H9 (cell line): ENCODE results near the gene ZNF99. TPM values are rescaled to one million over a fixed set of nuclear protein-coding genes. Genes with fewer than 3 reads are reported as not detected.
"Not testable (repeated sequence)": the region's sequence is repeated elsewhere in the genome, so short reads cannot be mapped to it uniquely, and the experiment has no call there.

Experiments
- DNase-seq: peaks from one replicate; pipeline ENCODE4 v3.0.0-alpha.2; 2017
- H2AFZ ChIP-seq: one replicate; pipeline ENCODE4 v1.6.1; 2013; ENCODE audit warnings: mild to moderate bottlenecking, low read length, control low read depth, moderate library complexity
- H2AK5ac ChIP-seq: 2 replicates; pipeline ENCODE4 v1.6.1; 2013; ENCODE audit warnings: low read length, control low read depth, mixed read lengths; ENCODE audit not compliant: insufficient read length
- H2BK120ac ChIP-seq: one replicate; pipeline ENCODE4 v1.6.1; 2013; ENCODE audit warnings: low read depth, mild to moderate bottlenecking, low read length, control low read depth, inconsistent platforms; ENCODE audit not compliant: poor library complexity, severe bottlenecking
- H2BK12ac ChIP-seq: 2 replicates; pipeline ENCODE4 v1.6.1; 2013; ENCODE audit warnings: low read length, control low read depth, mixed read lengths, low read depth; ENCODE audit not compliant: insufficient read length
- H2BK15ac ChIP-seq: 2 replicates; pipeline ENCODE4 v1.6.1; 2013; ENCODE audit warnings: low read depth, low read length, control low read depth
- H2BK20ac ChIP-seq: one replicate; pipeline ENCODE4 v1.6.1; 2013; ENCODE audit warnings: low read depth, mild to moderate bottlenecking, low read length, control low read depth, inconsistent platforms; ENCODE audit not compliant: poor library complexity, severe bottlenecking
- H2BK5ac ChIP-seq: 2 replicates; pipeline ENCODE4 v1.6.1; 2013; ENCODE audit warnings: low read length, control low read depth, mixed read lengths; ENCODE audit not compliant: insufficient read length
- H3K14ac ChIP-seq: 2 replicates; pipeline ENCODE4 v1.6.1; 2013; ENCODE audit warnings: low read length, control low read depth; ENCODE audit not compliant: insufficient read depth
- H3K18ac ChIP-seq: 2 replicates; pipeline ENCODE4 v1.6.1; 2013; ENCODE audit warnings: low read depth, mild to moderate bottlenecking, mixed read lengths, low read length, control low read depth; ENCODE audit not compliant: insufficient read length
- H3K23ac ChIP-seq: 2 replicates; pipeline ENCODE4 v1.6.1; 2013; ENCODE audit warnings: low read length, control low read depth, mixed read lengths, low read depth; ENCODE audit not compliant: insufficient read length
- H3K23me2 ChIP-seq: 2 replicates; pipeline ENCODE4 v1.6.1; 2013; ENCODE audit warnings: low read depth, mild to moderate bottlenecking, mixed read lengths, low read length, control low read depth; ENCODE audit not compliant: insufficient read length, poor library complexity, severe bottlenecking
- H3K27ac ChIP-seq: 2 replicates; pipeline ENCODE4 v1.5.1; 2013; ENCODE audit warnings: low read length, control low read depth, mixed read lengths, low read depth; ENCODE audit not compliant: insufficient read length
- H3K27me3 ChIP-seq: 2 replicates; pipeline ENCODE4 v1.6.1; 2013; ENCODE audit warnings: low read length, control low read depth, inconsistent platforms; ENCODE audit not compliant: insufficient read depth
- H3K4ac ChIP-seq: 2 replicates; pipeline ENCODE4 v1.6.1; 2013; ENCODE audit warnings: low read depth, mild to moderate bottlenecking, control low read depth, inconsistent platforms, low read length, moderate library complexity
- H3K4me1 ChIP-seq: 2 replicates; pipeline ENCODE4 v1.6.1; 2013; ENCODE audit warnings: low read length, control low read depth, inconsistent platforms; ENCODE audit not compliant: insufficient read depth
- H3K4me2 ChIP-seq: 2 replicates; pipeline ENCODE4 v1.6.1; 2013; ENCODE audit warnings: low read length, control low read depth, mixed read lengths; ENCODE audit not compliant: insufficient read length, insufficient read depth
- H3K56ac ChIP-seq: 2 replicates; pipeline ENCODE4 v1.6.1; 2013; ENCODE audit warnings: low read depth, mild to moderate bottlenecking, mixed read lengths, low read length, control low read depth; ENCODE audit not compliant: insufficient read length
- H3K79me1 ChIP-seq: 2 replicates; pipeline ENCODE4 v1.6.1; 2013; ENCODE audit warnings: low read depth, mild to moderate bottlenecking, moderate library complexity, low read length, control low read depth, inconsistent platforms; ENCODE audit not compliant: insufficient read depth, poor library complexity, severe bottlenecking
- H3K79me2 ChIP-seq: 2 replicates; pipeline ENCODE4 v1.6.1; 2013; ENCODE audit warnings: low read length, control low read depth, inconsistent platforms; ENCODE audit not compliant: insufficient read depth
- H3K9ac ChIP-seq: 2 replicates; pipeline ENCODE4 v1.6.1; 2013; ENCODE audit warnings: low read length, control low read depth, mixed read lengths; ENCODE audit not compliant: insufficient read length; ENCODE audit errors: extremely low read depth
- H3K9me3 ChIP-seq: one replicate; pipeline ENCODE4 v1.6.1; 2013; ENCODE audit warnings: low read depth, low read length, inconsistent platforms; ENCODE audit not compliant: control insufficient read depth
- H3T11ph ChIP-seq: one replicate; pipeline ENCODE4 v1.6.1; 2013; ENCODE audit warnings: mild to moderate bottlenecking, low read length, control low read depth, inconsistent platforms
- H4K20me1 ChIP-seq: one replicate; pipeline ENCODE4 v1.6.1; 2013; ENCODE audit not compliant: control insufficient read depth, insufficient read length, insufficient read depth
- H4K5ac ChIP-seq: 2 replicates; pipeline ENCODE4 v1.6.1; 2013; ENCODE audit warnings: low read depth, mild to moderate bottlenecking, mixed read lengths, low read length, control low read depth; ENCODE audit not compliant: insufficient read length
- H4K8ac ChIP-seq: replicated peaks from 2 replicates; pipeline ENCODE4 v1.6.1; 2013; ENCODE audit warnings: low read length, control low read depth, mixed read lengths, low read depth; ENCODE audit not compliant: insufficient read length
- H4K91ac ChIP-seq: 2 replicates; pipeline ENCODE4 v1.6.1; 2013; ENCODE audit warnings: low read depth, mild to moderate bottlenecking, moderate library complexity, mixed read lengths, low read length, control low read depth; ENCODE audit not compliant: insufficient read length
- H3K27ac Mint-ChIP-seq, 3 experiments: 2 replicates in 2 of 3; 3 replicates in 1 of 3; pipeline ENCODE4 v1.8.0; 2020 to 2021; ENCODE audit warnings: mixed read lengths in 3 of 3, mild to moderate bottlenecking in 1 of 3, moderate library complexity in 1 of 3
- H3K27me3 Mint-ChIP-seq: 2 replicates; pipeline ENCODE4 v1.8.0; 2021; ENCODE audit warnings: low read depth, mild to moderate bottlenecking, moderate library complexity, mixed read lengths
- H3K36me3 Mint-ChIP-seq, 3 experiments: 2 replicates in 2 of 3; 3 replicates in 1 of 3; pipeline ENCODE4 v1.8.0; 2020 to 2021; ENCODE audit warnings: low read depth in 3 of 3, mixed read lengths in 3 of 3; ENCODE audit not compliant: insufficient read depth in 1 of 3
- H3K4me1 Mint-ChIP-seq, 2 experiments: 2 replicates each; pipeline ENCODE4 v1.8.0; 2020; ENCODE audit warnings: mixed read lengths in 2 of 2
- H3K4me3 Mint-ChIP-seq, 2 experiments: 2 replicates in 1 of 2; 3 replicates in 1 of 2; pipeline ENCODE4 v1.8.0; 2020 to 2021; ENCODE audit warnings: mild to moderate bottlenecking in 2 of 2, mixed read lengths in 2 of 2, moderate library complexity in 1 of 2
- H3K9me3 Mint-ChIP-seq, 2 experiments: 2 replicates in 1 of 2; 3 replicates in 1 of 2; pipeline ENCODE4 v1.8.0; 2020; ENCODE audit warnings: mild to moderate bottlenecking in 2 of 2, mixed read lengths in 2 of 2, moderate library complexity in 1 of 2
- CTCF ChIP-seq: fragments of 200-600 bp; sonication (generic); conservative IDR thresholded peaks from 3 replicates; pipeline ENCODE4 v1.8.0; 2021; ENCODE audit warnings: antibody characterized with exemption, mild to moderate bottlenecking
- WGBS: extraction: QIAGEN DNeasy Blood & Tissue Kit; methylation state at CpG from one replicate; pipeline ENCODE4 v1.1.7; 2013; ENCODE audit warnings: missing lambda C conversion rate, low lambda C conversion rate, mixed read lengths; ENCODE audit not compliant: insufficient read length; ENCODE audit errors: extremely low coverage; 5-methylcytosine and 5-hydroxymethylcytosine counted together
- total RNA-seq: library from RNA; stranded (reverse); gene quantifications from 2 replicates; pipeline ENCODE4 v1.2.1, GENCODE V29; 2021

ZNF99 gene
- total RNA-seq, 1 experiment from 2014 or later, result not detected

- H3K4me2 ChIP-seq, result no peak overlapping the region
- no peak overlapping the region for H2AFZ ChIP-seq
- H3K56ac ChIP-seq, result no peak overlapping the region
- H3K27ac ChIP-seq, result no peak overlapping the region
- H2BK120ac ChIP-seq, result no peak overlapping the region
- no peaks in the 10 kb centered on the region for H3K4me1 Mint-ChIP-seq
- peaks cover 16 to 43% (median 32%) of the 10 kb centered on the region in 3 experiments; a peak in 6 of 7 replicates for H3K36me3 Mint-ChIP-seq
- no peaks in the 10 kb centered on the region for H3K23me2 ChIP-seq
- H3K23ac ChIP-seq, result no peak overlapping the region
- no peak overlapping the region for H3K9ac ChIP-seq
- H3K4ac ChIP-seq, result no peak overlapping the region
- no peaks in the 10 kb centered on the region for H3K79me2 ChIP-seq
- no peak overlapping the region for H3K4me3 Mint-ChIP-seq
- no CpG with 5 or more reads among the region's 5 CpGs for WGBS
- no peak overlapping the region for H4K91ac ChIP-seq
- H3K79me1 ChIP-seq, result no peaks in the 10 kb centered on the region
- H3K18ac ChIP-seq, result no peak overlapping the region
- peaks cover 8% of the 10 kb centered on the region for H3K27me3 Mint-ChIP-seq
- H3K14ac ChIP-seq, result no peak overlapping the region
- no peak overlapping the region for H2BK15ac ChIP-seq
- no peak overlapping the region for H3T11ph ChIP-seq
- no peak overlapping the region for H4K8ac ChIP-seq
- H3K4me1 ChIP-seq, result no peaks in the 10 kb centered on the region
- peaks cover 49% of the 10 kb centered on the region for H3K9me3 ChIP-seq
- DNase-seq, result no peak
- H3K9me3 Mint-ChIP-seq, result peaks cover 88 to 90% of the 10 kb centered on the region in 2 experiments
- no peaks in the 10 kb centered on the region for H4K20me1 ChIP-seq
- TF ChIP-seq CTCF, result no peak
- H2AK5ac ChIP-seq, result no peak overlapping the region
- H2BK12ac ChIP-seq, result no peak overlapping the region
- no peak overlapping the region for H2BK20ac ChIP-seq
- H3K27me3 ChIP-seq, result no peaks in the 10 kb centered on the region
- no peak overlapping the region for H4K5ac ChIP-seq
- H3K27ac Mint-ChIP-seq, result no peak overlapping the region
- no peak overlapping the region for H2BK5ac ChIP-seq
Observed at GRCh38 chr19:22797040-22797439, 13.1 kb upstream of the ZNF99 start.

GRCh38 chr19:22792863-22793262 is 8.9 kb upstream of the ZNF99 start:
- Mint-ChIP-seq H3K9me3 (peaks cover 80 to 86% of the 10 kb centered on the region in 2 experiments), H3K36me3 (peaks cover 9 to 33% (median 13%) of the 10 kb centered on the region in 3 experiments; a peak in 6 of 7 replicates)

More at GRCh38 chr19:22792863-22793262, 8.9 kb upstream of the ZNF99 start:
- not testable (repeated sequence) for H3K4me2 ChIP-seq, H3K4ac ChIP-seq, H3K4me3 Mint-ChIP-seq, H3K4me1 ChIP-seq, H2BK5ac ChIP-seq, H3K27ac Mint-ChIP-seq, H2BK12ac ChIP-seq, H3K14ac ChIP-seq, H3K27ac ChIP-seq, H2AK5ac ChIP-seq, H4K5ac ChIP-seq, H3K79me2 ChIP-seq, H3K9ac ChIP-seq, H3K4me1 Mint-ChIP-seq, H4K8ac ChIP-seq, H2AFZ ChIP-seq, H3T11ph ChIP-seq, H3K18ac ChIP-seq, H3K23ac ChIP-seq, H2BK120ac ChIP-seq, H3K56ac ChIP-seq, H2BK20ac ChIP-seq, H4K91ac ChIP-seq, H3K23me2 ChIP-seq, H3K27me3 ChIP-seq, DNase-seq, H4K20me1 ChIP-seq, H2BK15ac ChIP-seq, H3K27me3 Mint-ChIP-seq, H3K79me1 ChIP-seq
- no CpG with 5 or more reads among the region's 4 CpGs for WGBS
- H3K9me3 ChIP-seq, result peaks cover 38% of the 10 kb centered on the region
